ENCODE data around the gene ASH1L.
A peak's percentile ranks its signal among the peaks of the same experiment; 100 is the strongest.
"Not testable (repeated sequence)": the region's sequence is repeated elsewhere in the genome, so short reads cannot be mapped to it uniquely, and the experiment has no call there.

ASH1L gene

DNA sequence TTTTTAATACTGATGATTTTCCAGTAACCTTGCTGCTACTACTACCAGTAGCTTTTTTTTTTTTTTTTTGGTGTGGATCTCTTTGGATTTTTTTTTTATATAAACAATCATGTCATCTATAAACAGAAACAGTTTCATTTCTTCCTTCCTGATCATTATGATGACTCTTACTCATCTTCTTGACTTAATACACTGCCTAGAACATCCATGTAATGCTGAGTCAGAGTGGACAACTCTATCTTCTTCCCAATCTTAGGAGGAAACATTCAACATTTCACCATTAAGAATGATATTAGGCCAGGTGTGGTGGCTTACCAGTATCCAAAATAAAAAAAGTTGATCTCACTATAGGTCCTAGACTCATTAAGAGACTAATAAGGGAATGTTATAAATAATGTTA lies 172.8 kb downstream of the ASH1L start:
- Histone ChIP-seq H3K36me3 (peaks cover 47% of the 10 kb centered on the region), H3K27ac (no peak overlapping the region), H3K9me3 (no peaks in the 10 kb centered on the region), H3K27me3 (no peaks in the 10 kb centered on the region), H3K4me1 (ENCODE audit: control insufficient read depth in 1 of 2, insufficient read depth in 1 of 2, low read depth in 1 of 2, low read length in 1 of 2) (no peaks in the 10 kb centered on the region), H3K4me3 (ENCODE audit: low read depth in 1 of 2, low read length in 1 of 2) (no peak overlapping the region)
- TF ChIP-seq, protein P1, sequence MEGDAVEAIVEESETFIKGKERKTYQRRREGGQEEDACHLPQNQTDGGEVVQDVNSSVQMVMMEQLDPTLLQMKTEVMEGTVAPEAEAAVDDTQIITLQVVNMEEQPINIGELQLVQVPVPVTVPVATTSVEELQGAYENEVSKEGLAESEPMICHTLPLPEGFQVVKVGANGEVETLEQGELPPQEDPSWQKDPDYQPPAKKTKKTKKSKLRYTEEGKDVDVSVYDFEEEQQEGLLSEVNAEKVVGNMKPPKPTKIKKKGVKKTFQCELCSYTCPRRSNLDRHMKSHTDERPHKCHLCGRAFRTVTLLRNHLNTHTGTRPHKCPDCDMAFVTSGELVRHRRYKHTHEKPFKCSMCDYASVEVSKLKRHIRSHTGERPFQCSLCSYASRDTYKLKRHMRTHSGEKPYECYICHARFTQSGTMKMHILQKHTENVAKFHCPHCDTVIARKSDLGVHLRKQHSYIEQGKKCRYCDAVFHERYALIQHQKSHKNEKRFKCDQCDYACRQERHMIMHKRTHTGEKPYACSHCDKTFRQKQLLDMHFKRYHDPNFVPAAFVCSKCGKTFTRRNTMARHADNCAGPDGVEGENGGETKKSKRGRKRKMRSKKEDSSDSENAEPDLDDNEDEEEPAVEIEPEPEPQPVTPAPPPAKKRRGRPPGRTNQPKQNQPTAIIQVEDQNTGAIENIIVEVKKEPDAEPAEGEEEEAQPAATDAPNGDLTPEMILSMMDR (IDR thresholded peaks at IDR 0.05), result no peak

DNA sequence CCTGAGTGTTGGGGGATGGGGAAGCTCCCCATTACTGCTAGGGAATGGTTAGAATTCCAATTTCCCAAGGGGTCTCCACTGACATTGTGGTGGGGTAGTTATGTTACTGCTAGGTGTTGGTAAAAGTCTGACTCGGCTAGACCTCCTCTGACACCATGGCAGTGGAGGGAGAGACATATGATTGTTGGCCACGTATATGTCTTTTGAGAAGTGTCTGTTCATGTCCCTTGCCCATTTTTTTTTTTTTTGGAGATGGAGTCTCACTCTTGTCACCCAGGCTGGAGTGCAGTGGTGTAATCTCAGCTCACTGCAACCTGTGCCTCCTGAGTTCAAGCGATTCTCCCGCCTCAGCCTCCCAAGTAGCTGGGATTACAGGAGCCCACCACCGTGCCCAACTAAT lies 176.8 kb downstream of the ASH1L start:
- H3K4me3 ChIP-seq (ENCODE audit: low read depth in 1 of 2, low read length in 1 of 2); H3K9me3 ChIP-seq; H3K27me3 ChIP-seq; H3K27ac ChIP-seq; H3K4me1 ChIP-seq (ENCODE audit: control insufficient read depth in 1 of 2, insufficient read depth in 1 of 2, low read depth in 1 of 2, low read length in 1 of 2): not testable (repeated sequence)
- peaks cover 24% of the 10 kb centered on the region for H3K36me3 ChIP-seq

DNA sequence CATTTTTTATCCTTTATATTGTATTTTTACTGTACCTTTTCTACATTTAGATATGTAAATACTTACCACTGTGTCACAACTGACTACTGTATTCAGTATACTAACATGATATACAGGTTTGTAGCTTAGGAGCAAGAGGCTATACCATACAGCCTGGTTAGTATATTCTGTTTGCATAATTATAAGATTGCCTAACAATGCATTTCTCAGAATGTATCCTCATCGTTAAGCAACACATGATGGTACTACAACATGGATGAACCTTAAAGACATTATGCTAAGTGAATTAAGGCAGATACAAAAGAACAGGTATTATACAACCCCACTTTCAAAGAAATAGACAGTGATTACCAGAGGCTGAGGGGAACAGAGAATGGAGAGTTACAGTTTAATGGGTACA lies 179.2 kb downstream of the ASH1L start:
- H3K36me3 ChIP-seq, result peaks cover 35% of the 10 kb centered on the region

DNA sequence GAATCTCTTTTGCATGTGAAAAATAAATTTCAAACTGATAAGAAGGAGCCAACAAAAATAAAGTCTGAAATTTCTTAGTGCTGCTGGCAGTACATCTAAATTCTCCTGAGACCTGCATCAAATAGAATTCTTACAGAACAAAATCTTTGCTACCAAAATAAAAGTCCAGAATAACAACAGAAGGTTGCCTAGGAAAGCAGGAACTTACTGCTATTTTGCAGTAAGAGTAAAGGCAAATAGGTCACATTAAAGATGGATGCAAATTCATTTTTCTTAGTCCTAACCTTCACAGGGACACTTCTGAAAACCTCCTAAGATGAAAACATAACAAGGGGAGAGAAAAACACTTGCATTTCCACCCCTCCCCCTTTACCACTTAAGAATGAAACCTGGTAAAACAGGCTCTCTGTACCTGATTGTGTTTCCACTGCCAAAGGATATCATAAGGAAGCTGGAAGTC lies 182.9 kb downstream of the ASH1L start:
- Histone ChIP-seq H3K36me3 (peaks cover 68% of the 10 kb centered on the region), H3K4me3 (ENCODE audit: low read depth in 1 of 2, low read length in 1 of 2) (no peak overlapping the region), H3K27ac (no peak overlapping the region), H3K9me3 (no peaks in the 10 kb centered on the region), H3K27me3 (no peaks in the 10 kb centered on the region), H3K4me1 (ENCODE audit: control insufficient read depth in 1 of 2, insufficient read depth in 1 of 2, low read depth in 1 of 2, low read length in 1 of 2) (no peaks in the 10 kb centered on the region)
- TF ChIP-seq, protein P1 (IDR thresholded peaks at IDR 0.05), result no peak

More for the DNA sequence above, 179.2 kb downstream of the ASH1L start:
- Histone ChIP-seq H3K27me3 (no peaks in the 10 kb centered on the region), H3K9me3 (no peaks in the 10 kb centered on the region), H3K27ac (peak overlapping the region; percentile 3), H3K4me1 (ENCODE audit: control insufficient read depth in 1 of 2, insufficient read depth in 1 of 2, low read depth in 1 of 2, low read length in 1 of 2) (no peaks in the 10 kb centered on the region), H3K4me3 (ENCODE audit: low read depth in 1 of 2, low read length in 1 of 2) (no peak overlapping the region)
- TF ChIP-seq, protein P1 (IDR thresholded peaks at IDR 0.05), result no peak

DNA sequence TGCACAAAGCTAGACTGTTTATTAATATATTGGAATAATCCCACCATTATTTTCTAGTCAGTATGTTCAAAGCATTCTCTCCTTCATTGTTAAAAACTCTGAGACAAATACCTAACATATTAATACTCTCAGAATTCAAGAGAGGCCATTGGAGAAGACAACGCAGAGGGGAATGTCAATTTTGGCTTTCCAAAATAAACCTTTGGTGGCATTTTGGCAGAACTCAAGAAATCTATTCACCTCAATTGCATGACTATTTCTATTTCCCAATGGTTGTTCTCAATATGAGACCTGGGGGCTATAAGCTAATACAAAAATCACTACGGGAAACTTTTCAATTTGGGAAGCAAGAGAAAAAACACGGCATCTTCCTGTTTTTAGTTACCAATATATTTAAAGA lies 183.4 kb downstream of the ASH1L start:
- Histone ChIP-seq H3K27me3 (no peaks in the 10 kb centered on the region), H3K4me3 (ENCODE audit: low read depth in 1 of 2, low read length in 1 of 2) (no peak overlapping the region), H3K9me3 (no peaks in the 10 kb centered on the region), H3K27ac (no peak overlapping the region), H3K4me1 (ENCODE audit: control insufficient read depth in 1 of 2, insufficient read depth in 1 of 2, low read depth in 1 of 2, low read length in 1 of 2) (no peaks in the 10 kb centered on the region), H3K36me3 (peaks cover 73% of the 10 kb centered on the region)
- TF ChIP-seq, protein P1 (IDR thresholded peaks at IDR 0.05), result no peak

DNA sequence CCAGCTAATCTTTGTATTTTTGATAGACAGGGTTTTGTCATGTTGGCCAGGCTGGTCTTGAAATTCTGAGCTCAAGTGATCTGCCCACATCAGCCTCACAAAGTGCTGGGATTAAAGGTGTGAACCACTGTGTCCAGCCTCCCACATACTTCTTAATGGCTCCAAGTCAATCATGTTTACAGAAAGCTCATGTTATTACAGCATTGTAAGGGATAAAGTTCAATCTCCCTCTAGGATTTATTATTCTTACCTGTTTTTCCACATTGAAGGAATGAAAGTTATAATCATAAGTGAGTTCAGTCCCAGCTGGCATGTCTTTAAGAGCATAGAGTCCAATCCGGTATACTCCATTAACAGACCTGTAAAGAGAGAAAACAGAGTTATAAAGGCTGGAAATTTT lies 202.6 kb downstream of the ASH1L start:
- Histone ChIP-seq H3K4me3 (ENCODE audit: low read depth in 1 of 2, low read length in 1 of 2) (no peak overlapping the region), H3K27ac (no peak overlapping the region), H3K4me1 (ENCODE audit: control insufficient read depth in 1 of 2, insufficient read depth in 1 of 2, low read depth in 1 of 2, low read length in 1 of 2) (no peaks in the 10 kb centered on the region), H3K9me3 (no peaks in the 10 kb centered on the region), H3K27me3 (no peaks in the 10 kb centered on the region), H3K36me3 (peaks cover 87% of the 10 kb centered on the region)
- TF ChIP-seq, protein P1 (IDR thresholded peaks at IDR 0.05), result no peak
